ENCODE results near the gene CDC45. TPM values are rescaled to one million over a fixed set of nuclear protein-coding genes. Genes with fewer than 3 reads are reported as not detected.
"Not testable (repeated sequence)": the region's sequence is repeated elsewhere in the genome, so short reads cannot be mapped to it uniquely, and the experiment has no call there.

Gene CDC45
- total RNA-seq, 1 donor from 2014 or later, result 50.7 TPM

GRCh38 chr22:19547620-19548019 is 67.9 kb downstream of the CDC45 start:
- TF ChIP-seq EZH2 (IDR thresholded peaks at IDR 0.05), result no peak
- no peak for TF ChIP-seq EZH2phosphoT487 (IDR thresholded peaks at IDR 0.05)
- H3K9me3 Mint-ChIP-seq, result peaks cover 2% of the 10 kb centered on the region
- Histone ChIP-seq H3K27me3 (no peaks in the 10 kb centered on the region), H3K79me2 (ENCODE audit: low read depth) (no peaks in the 10 kb centered on the region), H3F3A (ENCODE audit: low read depth) (no peaks in the 10 kb centered on the region), H2AFZ (replicated peaks) (no peak overlapping the region), H3K27ac (no peak overlapping the region), H3K4me1 (peaks cover 7% of the 10 kb centered on the region), H3K9me3 (ENCODE audit: low read depth) (no peaks in the 10 kb centered on the region), H3K4me2 (no peak overlapping the region), H3K9ac (no peak overlapping the region), H3K4me3 (no peak overlapping the region), H4K20me1 (ENCODE audit: low read depth) (no peaks in the 10 kb centered on the region), H3K36me3 (no peaks in the 10 kb centered on the region)
- H3K36me3 Mint-ChIP-seq, result no peaks in the 10 kb centered on the region
- H3K27ac Mint-ChIP-seq, result no peak overlapping the region
- H3K27me3 Mint-ChIP-seq (ENCODE audit: insufficient read depth, low read depth), result peaks cover 4% of the 10 kb centered on the region
- no peak for DNase-seq (ENCODE audit: low spot score)
- H3K4me3 Mint-ChIP-seq, result no peak overlapping the region
- no peaks in the 10 kb centered on the region for H3K4me1 Mint-ChIP-seq

GRCh38 chr22:19548427-19548826 is 68.7 kb downstream of the CDC45 start:
- H3K27me3 ChIP-seq; H3K27ac Mint-ChIP-seq; H3K79me2 ChIP-seq (ENCODE audit: low read depth); H3K9ac ChIP-seq; H3K27me3 Mint-ChIP-seq (ENCODE audit: insufficient read depth, low read depth); H2AFZ ChIP-seq (replicated peaks); H3K4me1 Mint-ChIP-seq; H3K4me3 Mint-ChIP-seq; H3F3A ChIP-seq (ENCODE audit: low read depth); H3K9me3 ChIP-seq (ENCODE audit: low read depth); H3K36me3 ChIP-seq; H3K4me2 ChIP-seq; H4K20me1 ChIP-seq (ENCODE audit: low read depth); DNase-seq (ENCODE audit: low spot score); H3K27ac ChIP-seq; H3K9me3 Mint-ChIP-seq; H3K4me3 ChIP-seq; H3K36me3 Mint-ChIP-seq; H3K4me1 ChIP-seq: not testable (repeated sequence)

- peaks cover 5% of the 10 kb centered on the region for H3K27me3 Mint-ChIP-seq (ENCODE audit: insufficient read depth, low read depth)
- H3K27ac Mint-ChIP-seq, result no peak overlapping the region
- Histone ChIP-seq H3K9ac (no peak overlapping the region), H3K4me2 (no peak overlapping the region), H3K36me3 (no peaks in the 10 kb centered on the region), H3K4me1 (peaks cover 7% of the 10 kb centered on the region), H3K79me2 (ENCODE audit: low read depth) (no peaks in the 10 kb centered on the region), H3F3A (ENCODE audit: low read depth) (no peaks in the 10 kb centered on the region), H3K27me3 (no peaks in the 10 kb centered on the region), H2AFZ (replicated peaks) (no peak overlapping the region), H3K27ac (no peak overlapping the region), H4K20me1 (ENCODE audit: low read depth) (no peaks in the 10 kb centered on the region), H3K9me3 (ENCODE audit: low read depth) (no peaks in the 10 kb centered on the region), H3K4me3 (no peak overlapping the region)
- DNase-seq (ENCODE audit: low spot score), result no peak
- H3K36me3 Mint-ChIP-seq, result no peaks in the 10 kb centered on the region
- H3K4me1 Mint-ChIP-seq, result no peaks in the 10 kb centered on the region
- H3K9me3 Mint-ChIP-seq, result peaks cover 6% of the 10 kb centered on the region
- no peak overlapping the region for H3K4me3 Mint-ChIP-seq
- TF ChIP-seq EZH2phosphoT487 (IDR thresholded peaks at IDR 0.05) (no peak), EZH2 (IDR thresholded peaks at IDR 0.05) (no peak), CTCF (IDR thresholded peaks at IDR 0.05) (no peak)
Measured at GRCh38 chr22:19548964-19549363, 69.2 kb downstream of the CDC45 start.

GRCh38 chr22:19549428-19549827 is 69.7 kb downstream of the CDC45 start:
- Mint-ChIP-seq H3K4me3 (no peak overlapping the region), H3K36me3 (no peaks in the 10 kb centered on the region), H3K4me1 (peaks cover 3% of the 10 kb centered on the region), H3K9me3 (peaks cover 9% of the 10 kb centered on the region), H3K27me3 (ENCODE audit: insufficient read depth, low read depth) (peaks cover 6% of the 10 kb centered on the region), H3K27ac (no peak overlapping the region)
- Histone ChIP-seq H4K20me1 (ENCODE audit: low read depth) (no peaks in the 10 kb centered on the region), H3F3A (ENCODE audit: low read depth) (no peaks in the 10 kb centered on the region), H3K79me2 (ENCODE audit: low read depth) (no peaks in the 10 kb centered on the region), H3K36me3 (no peaks in the 10 kb centered on the region), H2AFZ (replicated peaks) (no peak overlapping the region), H3K9me3 (ENCODE audit: low read depth) (no peaks in the 10 kb centered on the region), H3K4me3 (no peak overlapping the region), H3K4me2 (no peak overlapping the region), H3K27ac (no peak overlapping the region), H3K9ac (no peak overlapping the region), H3K27me3 (no peaks in the 10 kb centered on the region), H3K4me1 (peaks cover 7% of the 10 kb centered on the region)
- no peak for DNase-seq (ENCODE audit: low spot score)
- no peak for TF ChIP-seq EZH2phosphoT487 (IDR thresholded peaks at IDR 0.05)
- no peak for TF ChIP-seq CTCF (IDR thresholded peaks at IDR 0.05)
- TF ChIP-seq EZH2 (IDR thresholded peaks at IDR 0.05), result no peak

All from neural progenitor cell (in vitro differentiated cells).